HEK293T (cell line): ENCODE measurements around the gene PTPN4.

Experiments used
- CTCF ChIA-PET: fragments of 350-600 bp; formaldehyde crosslinking; extraction: SDS; loops from one replicate; lab custom pipeline; 2021; ENCODE audit warnings: antibody characterized with exemption, inconsistent platforms; lab: Yijun Ruan, JAX
- POLR2A ChIA-PET: fragments of 350-600 bp; formaldehyde crosslinking; extraction: SDS; loops from one replicate; lab custom pipeline; 2020; ENCODE audit warnings: antibody characterized with exemption, inconsistent platforms; lab: Yijun Ruan, JAX
- DNase-seq: peaks from one replicate; pipeline ENCODE4 v3.0.0; 2012; ENCODE audit warnings: mixed read lengths; ENCODE audit errors: extremely low spot score
- ARNT ChIP-seq: fragments of 450-650 bp; IDR thresholded peaks from 2 replicates; pipeline ENCODE4 v1.6.1; 2017; ENCODE audit warnings: mild to moderate bottlenecking
- BHLHE40 ChIP-seq: fragments of 450-650 bp; IDR thresholded peaks from 2 replicates; pipeline ENCODE4 v1.6.1; 2016; ENCODE audit warnings: mild to moderate bottlenecking, moderate library complexity, borderline replicate concordance
- CTBP1 ChIP-seq: fragments of 450-650 bp; IDR thresholded peaks from 2 replicates; pipeline ENCODE4 v1.6.1; 2016; ENCODE audit warnings: borderline replicate concordance
- ELF4 ChIP-seq: fragments of 450-650 bp; IDR thresholded peaks from 2 replicates; pipeline ENCODE4 v1.6.1; 2017; ENCODE audit warnings: antibody characterized with exemption
- FOXA1 ChIP-seq: fragments of 450-650 bp; IDR thresholded peaks from 2 replicates; pipeline ENCODE4 v1.6.1; 2016; ENCODE audit warnings: mild to moderate bottlenecking
- FOXK2 ChIP-seq: fragments of 450-650 bp; IDR thresholded peaks from 2 replicates; pipeline ENCODE4 v1.6.1; 2016; ENCODE audit warnings: mild to moderate bottlenecking
- FOXM1 ChIP-seq: fragments of 450-650 bp; IDR thresholded peaks from 2 replicates; pipeline ENCODE4 v1.6.1; 2017; ENCODE audit warnings: mild to moderate bottlenecking, borderline replicate concordance
- HDGF ChIP-seq: fragments of 450-650 bp; IDR thresholded peaks from 2 replicates; pipeline ENCODE4 v1.6.1; 2017; ENCODE audit warnings: antibody characterized with exemption, borderline replicate concordance
- L3MBTL2 ChIP-seq: fragments of 450-650 bp; conservative IDR thresholded peaks from 2 replicates; pipeline ENCODE4 v1.6.1; 2016; ENCODE audit warnings: mild to moderate bottlenecking
- LEF1 ChIP-seq: fragments of 450-650 bp; IDR thresholded peaks from 2 replicates; pipeline ENCODE4 v1.6.1; 2017; ENCODE audit warnings: mild to moderate bottlenecking, borderline replicate concordance
- NFRKB ChIP-seq: fragments of 450-650 bp; IDR thresholded peaks from 2 replicates; pipeline ENCODE4 v1.6.1; 2016; ENCODE audit warnings: mild to moderate bottlenecking, moderate library complexity
- PKNOX1 ChIP-seq: fragments of 450-650 bp; IDR thresholded peaks from 2 replicates; pipeline ENCODE4 v1.6.1; 2016
- SP1 ChIP-seq: fragments of 450-650 bp; IDR thresholded peaks from 2 replicates; pipeline ENCODE4 v1.6.1; 2017
- SUZ12 ChIP-seq: fragments of 450-650 bp; IDR thresholded peaks from 2 replicates; pipeline ENCODE4 v1.6.1; 2016; ENCODE audit warnings: mild to moderate bottlenecking
- TARDBP ChIP-seq: fragments of 450-650 bp; IDR thresholded peaks from 2 replicates; pipeline ENCODE4 v1.6.1; 2016
- ZNF384 ChIP-seq: fragments of 450-650 bp; IDR thresholded peaks from 2 replicates; pipeline ENCODE4 v1.6.1; 2016

Gene PTPN4

GRCh38 chr2:119715409-119716283 is 44.1 kb upstream of the PTPN4 start:
- DNase-seq, result no peak
- ChIA-PET POLR2A (no interaction called here), CTCF (no interaction called here)

GRCh38 chr2:119716284-119716672 is 43.4 kb upstream of the PTPN4 start:
- ChIA-PET POLR2A (no interaction called here), CTCF (interaction anchor here (0.6 kb wide), 1 partner anchor 104 kb away, joined by 3 read pairs; no protein-coding TSS in a partner anchor)
- TF ChIP-seq LEF1, result no peak
- no peak for TF ChIP-seq HDGF
- no peak for TF ChIP-seq PKNOX1
- no peak for TF ChIP-seq ZNF384
- TF ChIP-seq BHLHE40, result no peak
- no peak for TF ChIP-seq NFRKB
- TF ChIP-seq L3MBTL2, result no peak
- no peak for TF ChIP-seq SP1
- no peak for TF ChIP-seq FOXK2
- TF ChIP-seq ARNT, result no peak
- no peak for TF ChIP-seq TARDBP
- no peak for TF ChIP-seq FOXA1
- no peak for DNase-seq

More at GRCh38 chr2:119715409-119716283, 44.1 kb upstream of the PTPN4 start:
- TF ChIP-seq HDGF (no peak), NFRKB (no peak)

DNA sequence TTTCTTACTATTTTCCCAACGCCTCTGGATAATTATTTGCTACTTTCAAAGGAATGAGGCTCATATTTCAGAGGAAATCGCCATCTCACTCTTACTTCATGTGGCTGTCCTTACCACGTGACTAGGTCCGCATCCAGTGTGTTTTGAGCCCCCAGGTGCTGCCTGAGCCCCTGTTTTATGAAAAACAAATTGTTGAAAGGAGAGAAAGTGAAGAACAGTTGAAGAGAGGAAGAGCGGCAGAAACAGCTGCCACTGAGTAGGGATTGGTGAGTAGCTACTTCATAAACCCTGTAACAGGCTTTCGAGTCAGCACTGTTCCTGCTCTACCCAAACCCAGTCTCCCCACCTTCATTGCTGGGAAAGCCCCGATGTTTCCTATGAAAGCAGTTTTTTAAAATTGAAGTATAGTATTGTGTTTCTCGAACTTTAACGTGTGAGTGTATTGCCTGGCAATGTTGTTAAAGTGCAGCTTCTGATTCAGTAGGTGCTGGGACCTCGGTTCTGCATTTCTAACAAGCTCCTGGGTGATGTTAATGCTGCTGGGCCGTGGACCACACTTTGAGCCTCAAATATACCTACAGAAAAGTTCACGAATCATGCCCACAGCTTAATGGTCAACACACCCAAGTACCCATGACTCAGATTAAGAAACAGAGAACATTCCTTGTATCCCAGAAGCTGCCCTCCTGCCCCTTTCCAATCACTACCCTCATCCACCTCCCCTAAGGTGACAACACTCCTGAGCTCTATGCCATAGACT is 41.0 kb upstream of the PTPN4 start:
- POLR2A ChIA-PET, result no interaction called here
- TF ChIP-seq SP1 (no peak), FOXK2 (no peak), LEF1 (no peak), CTBP1 (no peak), ZNF384 (no peak), ARNT (no peak), SUZ12 (no peak), L3MBTL2 (no peak), BHLHE40 (no peak), TARDBP (no peak), FOXA1 (no peak), HDGF (no peak)
- CTCF ChIA-PET, result interaction anchor here (1.3 kb wide), 1 partner anchor 16 kb away, joined by 5 read pairs; no protein-coding TSS in a partner anchor
- DNase-seq, result no peak

DNA sequence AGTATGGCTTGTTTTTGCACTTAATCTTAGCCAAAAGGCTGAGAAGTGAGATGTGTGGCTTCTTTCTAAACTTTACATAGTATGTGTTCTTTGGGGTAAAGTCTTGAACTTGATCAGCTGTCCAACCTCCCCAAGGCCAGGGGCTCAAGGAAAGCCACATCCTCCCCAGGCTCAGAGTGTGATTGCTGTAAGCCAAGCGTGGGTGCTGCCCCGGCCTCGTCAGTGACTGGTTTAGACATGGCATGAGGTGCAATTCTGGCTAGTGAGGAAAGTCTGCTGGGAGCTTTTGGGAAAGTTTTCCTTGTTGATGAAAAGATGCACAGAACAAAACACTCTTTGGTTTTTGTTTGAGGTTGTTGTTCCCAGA is 40.5 kb upstream of the PTPN4 start:
- no peak for DNase-seq
- no peak for TF ChIP-seq FOXA1
- no peak for TF ChIP-seq CTBP1
- TF ChIP-seq LEF1, result no peak
- no peak for TF ChIP-seq SP1
- no peak for TF ChIP-seq FOXM1
- no peak for TF ChIP-seq BHLHE40
- no peak for TF ChIP-seq PKNOX1
- no peak for TF ChIP-seq ARNT
- TF ChIP-seq ELF4, result no peak
- TF ChIP-seq NFRKB, result no peak
- no peak for TF ChIP-seq ZNF384
- TF ChIP-seq L3MBTL2, result no peak
- TF ChIP-seq SUZ12, result no peak
- TF ChIP-seq TARDBP, result no peak
- TF ChIP-seq HDGF, result no peak
- no peak for TF ChIP-seq FOXK2
- ChIA-PET POLR2A (no interaction called here), CTCF (no interaction called here)

- ChIA-PET CTCF (interaction anchor here (1.0 kb wide), 1 partner anchor 18 kb away, joined by 3 read pairs; no protein-coding TSS in a partner anchor), POLR2A (no interaction called here)
Observed at GRCh38 chr2:119721043-119721442, 38.7 kb upstream of the PTPN4 start.

GRCh38 chr2:119721462-119721861 is 38.3 kb upstream of the PTPN4 start:
- ChIA-PET POLR2A (no interaction called here), CTCF (interaction anchor here (1.0 kb wide), 1 partner anchor 18 kb away, joined by 3 read pairs; no protein-coding TSS in a partner anchor)
- DNase-seq, result no peak

More at GRCh38 chr2:119721043-119721442, 38.7 kb upstream of the PTPN4 start:
- TF ChIP-seq SP1, result no peak
- TF ChIP-seq TARDBP, result no peak
- DNase-seq, result no peak

More at GRCh38 chr2:119721462-119721861, 38.3 kb upstream of the PTPN4 start:
- TF ChIP-seq TARDBP (no peak), LEF1 (no peak), NFRKB (no peak), ZNF384 (no peak), SUZ12 (no peak), BHLHE40 (no peak), ARNT (no peak), PKNOX1 (no peak), L3MBTL2 (no peak), ELF4 (no peak), FOXK2 (no peak), HDGF (no peak), FOXA1 (no peak), CTBP1 (no peak), SP1 (no peak), FOXM1 (no peak)
